HepG2 (cell line): ENCODE measurements around the gene ITGA7. TPM values are rescaled to one million over a fixed set of nuclear protein-coding genes. Genes with fewer than 3 reads are reported as not detected.

Experiments
- ASH2L ChIP-seq: fragments of 300-600, 200-600 bp; sonication (generic); IDR thresholded peaks from 2 replicates; pipeline ENCODE4 v1.7.0; 2017; ENCODE audit warnings: low read depth, mild to moderate bottlenecking, moderate library complexity, mixed read lengths, low read length; ENCODE audit not compliant: insufficient read length
- DPF2 ChIP-seq: sonication (generic); formaldehyde crosslinking; IDR thresholded peaks from 2 replicates; pipeline ENCODE4 v1.4.0; 2020; ENCODE audit warnings: mild to moderate bottlenecking, low read depth, missing genetic modification reagents, borderline replicate concordance
- ERF ChIP-seq: IDR thresholded peaks from 2 replicates; pipeline ENCODE4 v1.6.1; 2018; ENCODE audit warnings: missing biosample characterization, missing genetic modification reagents
- HIVEP1 ChIP-seq: sonication (generic); formaldehyde crosslinking; IDR thresholded peaks from 2 replicates; pipeline ENCODE4 v1.4.0; 2020; ENCODE audit warnings: mild to moderate bottlenecking, missing genetic modification reagents
- KDM4B ChIP-seq: sonication (generic); formaldehyde crosslinking; IDR thresholded peaks from 2 replicates; pipeline ENCODE4 v1.4.0; 2020; ENCODE audit warnings: missing genetic modification reagents
- KDM6A ChIP-seq: IDR thresholded peaks from 2 replicates; pipeline ENCODE4 v1.6.1; 2016; ENCODE audit warnings: low read depth
- MEF2D ChIP-seq: sonication (generic); formaldehyde crosslinking; IDR thresholded peaks from 2 replicates; pipeline ENCODE4 v1.5.1; 2020; ENCODE audit warnings: mild to moderate bottlenecking, missing genetic modification reagents
- PHF8 ChIP-seq: sonication (generic); formaldehyde crosslinking; IDR thresholded peaks from 2 replicates; pipeline ENCODE4 v1.5.0; 2020; ENCODE audit warnings: missing genetic modification reagents
- POGK ChIP-seq: sonication (generic); formaldehyde crosslinking; conservative IDR thresholded peaks from 2 replicates; pipeline ENCODE4 v1.8.0; 2022; ENCODE audit warnings: mild to moderate bottlenecking, moderate library complexity, missing genetic modification reagents
- PRDM15 ChIP-seq: sonication (generic); formaldehyde crosslinking; IDR thresholded peaks from 2 replicates; pipeline ENCODE4 v1.4.0; 2020; ENCODE audit warnings: missing genetic modification reagents
- TAF15 ChIP-seq: fragments of 200-400 bp; formaldehyde crosslinking; IDR thresholded peaks from one replicate; pipeline ENCODE4 v1.6.1; 2018; ENCODE audit warnings: mild to moderate bottlenecking, low read depth, low read length; ENCODE audit not compliant: poor library complexity, severe bottlenecking
- ZNF18 ChIP-seq: sonication (generic); formaldehyde crosslinking; IDR thresholded peaks from 2 replicates; pipeline ENCODE4 v1.8.0; 2022; ENCODE audit warnings: mild to moderate bottlenecking, missing genetic modification reagents; ENCODE audit not compliant: insufficient replicate concordance
- ZNF263 ChIP-seq: sonication (generic); formaldehyde crosslinking; IDR thresholded peaks from 2 replicates; pipeline ENCODE4 v1.4.0; 2020; ENCODE audit warnings: missing genetic modification reagents
- ZNF264 ChIP-seq: sonication (generic); formaldehyde crosslinking; IDR thresholded peaks from 2 replicates; pipeline ENCODE4 v1.4.0; 2020; ENCODE audit warnings: missing genetic modification reagents
- ZNF274 ChIP-seq: sonication (generic); formaldehyde crosslinking; IDR thresholded peaks from 2 replicates; pipeline ENCODE4 v1.5.1; 2020; ENCODE audit warnings: mild to moderate bottlenecking, missing genetic modification reagents
- ZNF34 ChIP-seq: sonication (generic); formaldehyde crosslinking; IDR thresholded peaks from 2 replicates; pipeline ENCODE4 v1.4.0; 2020; ENCODE audit warnings: mild to moderate bottlenecking, missing genetic modification reagents, borderline replicate concordance
- ZNF652 ChIP-seq: IDR thresholded peaks from 2 replicates; pipeline ENCODE4 v1.6.1; 2016; ENCODE audit warnings: low read depth, borderline replicate concordance
- ZUFSP ChIP-seq: sonication (generic); formaldehyde crosslinking; IDR thresholded peaks from 2 replicates; pipeline ENCODE4 v1.9.0; 2021; ENCODE audit warnings: missing genetic modification reagents, mild to moderate bottlenecking, borderline replicate concordance
- polyA plus RNA-seq, 8 experiments: library from polyadenylated mRNA; depleted of rRNA in 3 of 8; stranded (reverse) in 7 of 8; unstranded in 1 of 8; fragments of >200 nt; fragmentation: Illumina TruSeq in 4 of 8; extraction: Trizol in 4 of 8; gene quantifications; 2 replicates each; pipeline versions ENCODE4 v1.2.1 to v1.2.3, GENCODE V29; 2011 to 2016; ENCODE audit warnings: low read depth in 4 of 8, missing spikeins in 1 of 8, mixed read lengths in 1 of 8; ENCODE audit not compliant: insufficient read depth in 1 of 8
- total RNA-seq, 5 experiments: library from RNA; depleted of rRNA; stranded (reverse); fragments of >200 nt; fragmentation: Illumina TruSeq; extraction: Trizol; gene quantifications; 2 replicates each; pipeline ENCODE4 v1.2.3, GENCODE V29; 2016; ENCODE audit warnings: low read depth in 1 of 5

The ITGA7 gene
- total and polyA plus RNA-seq, 2 of the 13 experiments (the other 11 are each of a cell fraction or from before 2014, with no cell fraction given), result 0.65 to 0.75 TPM

GRCh38 chr12:55736780-55737580 is 29.3 kb upstream of the ITGA7 start (continued):
- TF ChIP-seq ZNF18 (CRISPR knock-in tag), result no peak
- no peak for TF ChIP-seq TAF15
- no peak for TF ChIP-seq KDM6A (CRISPR knock-in tag)
- TF ChIP-seq ZNF274 (CRISPR knock-in tag), result no peak
- TF ChIP-seq ZNF263 (CRISPR knock-in tag), result no peak
- TF ChIP-seq MEF2D, result no peak
- TF ChIP-seq HIVEP1 (CRISPR knock-in tag), result no peak
- TF ChIP-seq PRDM15 (CRISPR knock-in tag), result no peak
- TF ChIP-seq ZNF652 (CRISPR knock-in tag), result 0 out of 2 replicates have a peak, but pooled peaks have one; percentile 14
- no peak for TF ChIP-seq DPF2 (CRISPR knock-in tag)
- no peak for TF ChIP-seq ZNF264 (CRISPR knock-in tag)
- no peak for TF ChIP-seq ERF (CRISPR knock-in tag)
- no peak for TF ChIP-seq ZNF34 (CRISPR knock-in tag)
- no peak for TF ChIP-seq PHF8
- TF ChIP-seq ZUFSP (CRISPR knock-in tag), result no peak
- TF ChIP-seq ASH2L, result no peak
- TF ChIP-seq KDM4B (CRISPR knock-in tag), result no peak; the same call in 1 of the 2 replicates
- TF ChIP-seq POGK (CRISPR knock-in tag), result peak; percentile 52; the same call in 1 of the 2 replicates
